Smooth muscle cell (in vitro differentiated cells): Measurements from ENCODE around the gene G2E3. TPM values are rescaled to one million over a fixed set of nuclear protein-coding genes. Genes with fewer than 3 reads are reported as not detected.

Experiments used
- DNase-seq: peaks from one replicate; lab custom pipeline; 2025; ENCODE audit not compliant: unreplicated experiment; lab: John Stamatoyannopoulos, UW
- H2AFZ ChIP-seq: fragments of 200-600 bp; sonication (generic); 2 replicates; pipeline ENCODE4 v1.6.0; 2016; ENCODE audit warnings: antibody characterized with exemption, low read depth, mild to moderate bottlenecking
- H3F3A ChIP-seq: fragments of 200-600 bp; sonication (generic); 2 replicates; pipeline ENCODE4 v1.6.0; 2017; ENCODE audit warnings: antibody characterized with exemption, low read depth
- H3K27ac ChIP-seq: fragments of 200-600 bp; sonication (generic); 2 replicates; pipeline ENCODE4 v1.5.1; 2016; ENCODE audit warnings: low read depth, mild to moderate bottlenecking
- H3K27me3 ChIP-seq: fragments of 200-600 bp; sonication (generic); 2 replicates; pipeline ENCODE4 v1.6.1; 2016; ENCODE audit warnings: low read depth, mild to moderate bottlenecking
- H3K36me3 ChIP-seq: fragments of 200-600 bp; sonication (generic); 2 replicates; pipeline ENCODE4 v1.5.1; 2016; ENCODE audit warnings: low read depth
- H3K4me1 ChIP-seq: fragments of 200-600 bp; sonication (generic); 2 replicates; pipeline ENCODE4 v1.5.1; 2016; ENCODE audit warnings: low read depth
- H3K4me2 ChIP-seq: fragments of 200-600 bp; sonication (generic); 2 replicates; pipeline ENCODE4 v1.6.0; 2016; ENCODE audit warnings: mild to moderate bottlenecking
- H3K4me3 ChIP-seq: fragments of 200-600 bp; sonication (generic); 2 replicates; pipeline ENCODE4 v1.5.1; 2016; ENCODE audit warnings: mild to moderate bottlenecking
- H3K79me2 ChIP-seq: fragments of 200-600 bp; sonication (generic); 2 replicates; pipeline ENCODE4 v1.6.0; 2016; ENCODE audit warnings: low read depth, mild to moderate bottlenecking
- H3K9ac ChIP-seq: fragments of 200-600 bp; sonication (generic); 2 replicates; pipeline ENCODE4 v1.6.0; 2016; ENCODE audit warnings: low read depth
- H3K9me3 ChIP-seq: fragments of 200-600 bp; sonication (generic); replicated peaks from 2 replicates; pipeline ENCODE4 v1.5.1; 2016; ENCODE audit warnings: low read depth
- H4K20me1 ChIP-seq: fragments of 200-600 bp; sonication (generic); 2 replicates; pipeline ENCODE4 v1.6.0; 2016; ENCODE audit warnings: low read depth
- WGBS: methylation state at CpG from one replicate; pipeline ENCODE4 v1.1.7; 2016; ENCODE audit warnings: low lambda C conversion rate; 5-methylcytosine and 5-hydroxymethylcytosine counted together
- polyA plus RNA-seq: library from polyadenylated mRNA; unstranded; fragments of >200 nt; fragmentation: Nextera tagmentation; extraction: Ambion mirVana; gene quantifications from 2 replicates; pipeline ENCODE4 v1.2.1, GENCODE V29; 2016
- total RNA-seq: library from RNA; depleted of rRNA; stranded (reverse); fragments of >200 nt; gene quantifications from 2 replicates; pipeline ENCODE4 v1.2.3, GENCODE V29; 2014
- TF ChIP-seq, protein P1 (sequence below): fragments of 200-600 bp; sonication (generic); IDR thresholded peaks from 2 replicates; pipeline ENCODE4 v1.5.1; 2017; ENCODE audit warnings: borderline replicate concordance, mild to moderate bottlenecking, antibody characterized with exemption; ENCODE audit not compliant: insufficient read depth, poor library complexity, severe bottlenecking

Gene G2E3
- total and polyA plus RNA-seq, 2 experiments from 2014 or later = 15.2 to 25.1 TPM

DNA sequence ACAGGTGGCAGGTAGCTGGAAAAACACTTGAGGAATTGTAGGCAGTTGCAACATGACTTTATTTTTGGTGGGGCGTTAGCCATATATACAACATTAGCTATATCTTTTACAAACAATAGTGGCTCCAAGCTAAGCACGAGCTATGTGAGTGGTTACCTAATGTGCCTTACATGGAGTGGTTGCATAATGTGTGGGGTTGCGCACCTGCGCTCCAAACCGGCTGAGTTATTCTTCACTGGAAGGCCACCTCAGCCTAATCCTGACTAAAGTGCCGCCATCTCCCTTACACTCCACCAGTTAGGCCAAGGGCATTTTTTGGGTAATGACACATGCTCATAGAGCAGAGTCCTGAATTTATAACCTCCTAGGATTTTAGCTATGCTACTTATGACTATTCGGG, 31.8 kb upstream of the G2E3 start:
- Histone ChIP-seq H3K27ac (no peak overlapping the region), H3K9me3 (no peaks in the 10 kb centered on the region), H3K4me1 (no peaks in the 10 kb centered on the region), H3K4me2 (no peak overlapping the region), H3K79me2 (no peaks in the 10 kb centered on the region), H3F3A (no peaks in the 10 kb centered on the region), H3K27me3 (no peaks in the 10 kb centered on the region), H3K36me3 (no peaks in the 10 kb centered on the region), H4K20me1 (no peaks in the 10 kb centered on the region), H2AFZ (no peak overlapping the region), H3K9ac (no peak overlapping the region), H3K4me3 (no peak overlapping the region)
- TF ChIP-seq, protein P1, sequence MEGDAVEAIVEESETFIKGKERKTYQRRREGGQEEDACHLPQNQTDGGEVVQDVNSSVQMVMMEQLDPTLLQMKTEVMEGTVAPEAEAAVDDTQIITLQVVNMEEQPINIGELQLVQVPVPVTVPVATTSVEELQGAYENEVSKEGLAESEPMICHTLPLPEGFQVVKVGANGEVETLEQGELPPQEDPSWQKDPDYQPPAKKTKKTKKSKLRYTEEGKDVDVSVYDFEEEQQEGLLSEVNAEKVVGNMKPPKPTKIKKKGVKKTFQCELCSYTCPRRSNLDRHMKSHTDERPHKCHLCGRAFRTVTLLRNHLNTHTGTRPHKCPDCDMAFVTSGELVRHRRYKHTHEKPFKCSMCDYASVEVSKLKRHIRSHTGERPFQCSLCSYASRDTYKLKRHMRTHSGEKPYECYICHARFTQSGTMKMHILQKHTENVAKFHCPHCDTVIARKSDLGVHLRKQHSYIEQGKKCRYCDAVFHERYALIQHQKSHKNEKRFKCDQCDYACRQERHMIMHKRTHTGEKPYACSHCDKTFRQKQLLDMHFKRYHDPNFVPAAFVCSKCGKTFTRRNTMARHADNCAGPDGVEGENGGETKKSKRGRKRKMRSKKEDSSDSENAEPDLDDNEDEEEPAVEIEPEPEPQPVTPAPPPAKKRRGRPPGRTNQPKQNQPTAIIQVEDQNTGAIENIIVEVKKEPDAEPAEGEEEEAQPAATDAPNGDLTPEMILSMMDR = no peak
- WGBS = 93% methylated on average over 7 of the region's 7 CpGs
- no peak for DNase-seq

DNA sequence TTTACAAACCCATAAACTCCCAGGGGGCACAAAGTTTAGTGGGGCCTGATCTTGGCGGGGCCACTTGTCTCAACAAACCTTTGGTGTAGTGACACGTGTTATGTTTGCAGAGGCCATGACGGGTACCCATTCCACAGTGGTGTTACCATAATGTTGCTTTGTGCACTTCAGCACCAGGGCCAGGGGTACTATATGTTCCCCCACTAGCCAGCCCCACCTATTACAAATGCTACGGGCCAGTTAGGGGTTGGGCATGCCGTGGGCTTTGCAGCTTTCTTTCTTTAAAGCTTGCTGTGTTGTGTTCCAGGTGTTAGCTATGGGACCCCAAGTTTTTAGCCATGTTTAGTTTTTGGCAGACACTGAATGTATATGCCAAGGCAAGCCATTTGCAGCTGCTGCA, 30.8 kb upstream of the G2E3 start:
- H3K9me3 ChIP-seq = no peaks in the 10 kb centered on the region
- DNase-seq = no peak
- H3K4me1 ChIP-seq = no peaks in the 10 kb centered on the region
- TF ChIP-seq, protein P1 = no peak
- no peaks in the 10 kb centered on the region for H3K79me2 ChIP-seq
- H3K4me3 ChIP-seq = no peak overlapping the region
- no peak overlapping the region for H3K9ac ChIP-seq
- no peak overlapping the region for H3K4me2 ChIP-seq
- no peaks in the 10 kb centered on the region for H3K27me3 ChIP-seq
- H2AFZ ChIP-seq = no peak overlapping the region
- no peaks in the 10 kb centered on the region for H4K20me1 ChIP-seq
- WGBS = 83% methylated on average over 5 of the region's 5 CpGs
- no peaks in the 10 kb centered on the region for H3F3A ChIP-seq
- no peak overlapping the region for H3K27ac ChIP-seq
- H3K36me3 ChIP-seq = no peaks in the 10 kb centered on the region

DNA sequence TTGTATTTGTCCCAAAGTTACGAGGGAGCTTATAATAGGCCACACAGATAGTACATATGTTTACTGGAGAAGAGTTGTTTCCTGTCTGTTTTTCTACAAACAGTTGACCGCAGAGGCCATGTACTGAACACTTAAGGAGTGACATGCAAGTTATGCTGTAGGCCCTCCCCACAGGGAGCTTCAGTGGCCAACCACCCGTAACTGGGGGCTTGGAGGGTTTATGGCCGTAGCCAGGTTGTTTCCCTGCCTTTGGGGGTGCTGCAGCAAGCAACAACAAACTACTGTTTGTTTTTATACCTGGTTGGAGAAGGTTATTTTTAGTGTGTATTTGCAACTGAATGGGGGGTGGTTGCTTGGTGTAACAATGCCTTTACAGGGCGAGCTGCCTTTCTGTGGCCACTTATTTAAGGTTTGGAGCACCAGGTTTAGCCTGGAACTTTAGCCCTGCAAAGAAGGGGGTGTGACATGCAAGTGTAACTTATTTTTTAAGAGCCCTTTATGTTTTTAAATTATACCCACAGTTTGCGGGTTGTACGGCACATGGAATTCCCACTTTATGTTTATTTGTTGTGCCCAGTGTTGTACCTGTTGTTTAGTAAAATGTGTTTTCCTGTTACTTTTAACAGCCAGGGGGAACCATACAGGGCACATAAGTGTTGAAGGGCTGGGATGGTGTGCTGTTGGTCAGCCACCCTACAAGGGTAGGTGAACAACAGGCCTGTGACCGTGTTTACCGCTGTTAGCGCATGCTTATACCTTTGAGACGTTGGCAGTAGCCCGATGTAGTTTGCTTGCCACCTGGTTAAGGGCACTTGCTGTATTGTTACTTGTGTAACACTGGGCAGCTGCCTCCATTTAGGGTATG, 29.9 kb upstream of the G2E3 start:
- H3K9me3 ChIP-seq = no peaks in the 10 kb centered on the region
- no peaks in the 10 kb centered on the region for H3F3A ChIP-seq
- WGBS = 88% methylated on average over 12 of the region's 12 CpGs
- H3K27me3 ChIP-seq = no peaks in the 10 kb centered on the region
- no peaks in the 10 kb centered on the region for H3K4me1 ChIP-seq
- H3K79me2 ChIP-seq = no peaks in the 10 kb centered on the region
- no peaks in the 10 kb centered on the region for H4K20me1 ChIP-seq
- no peak overlapping the region for H3K27ac ChIP-seq
- no peak overlapping the region for H3K9ac ChIP-seq
- no peak overlapping the region for H3K4me2 ChIP-seq
- no peak overlapping the region for H3K4me3 ChIP-seq
- no peaks in the 10 kb centered on the region for H3K36me3 ChIP-seq
- no peak overlapping the region for H2AFZ ChIP-seq
- TF ChIP-seq, protein P1 = no peak
- DNase-seq = no peak

DNA sequence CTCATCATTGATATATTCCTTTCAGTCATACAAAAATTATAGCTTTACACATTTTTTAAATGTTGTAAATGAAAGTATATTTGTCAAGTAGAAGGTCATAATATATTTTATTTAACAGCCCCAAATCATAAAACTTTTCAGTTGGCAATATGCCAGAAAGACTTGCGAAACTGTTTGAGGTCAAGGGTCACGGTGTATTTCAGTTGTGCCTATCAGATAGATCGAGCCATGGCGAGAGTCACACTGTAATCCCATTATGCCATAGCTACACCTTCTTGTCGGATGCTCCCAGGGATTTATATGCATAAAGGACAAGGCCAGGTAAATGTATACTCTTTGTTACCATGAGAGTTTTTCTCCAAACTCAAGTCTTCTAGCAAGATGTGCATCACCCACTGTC, 26.7 kb upstream of the G2E3 start:
- no peak overlapping the region for H2AFZ ChIP-seq
- WGBS = 93% methylated on average over 5 of the region's 5 CpGs

More for the DNA sequence above, 26.7 kb upstream of the G2E3 start:
- peaks cover 4% of the 10 kb centered on the region for H3K27me3 ChIP-seq
- no peaks in the 10 kb centered on the region for H3K36me3 ChIP-seq
- no peaks in the 10 kb centered on the region for H3K4me1 ChIP-seq
- no peak overlapping the region for H3K4me3 ChIP-seq
- no peaks in the 10 kb centered on the region for H4K20me1 ChIP-seq
- H3K27ac ChIP-seq = no peak overlapping the region
- H3K79me2 ChIP-seq = no peaks in the 10 kb centered on the region
- TF ChIP-seq, protein P1 = no peak
- no peaks in the 10 kb centered on the region for H3K9me3 ChIP-seq
- H3K4me2 ChIP-seq = no peak overlapping the region
- H3F3A ChIP-seq = no peaks in the 10 kb centered on the region
- DNase-seq = no peak
- no peak overlapping the region for H3K9ac ChIP-seq
